ENCODE results near the gene SPEM3. TPM values are rescaled to one million over a fixed set of nuclear protein-coding genes. Genes with fewer than 3 reads are reported as not detected.

Gene SPEM3
- total and polyA plus RNA-seq, 2 of the 13 experiments (the other 11 are each of a cell fraction or from before 2014, with no cell fraction given): not detected

DNA sequence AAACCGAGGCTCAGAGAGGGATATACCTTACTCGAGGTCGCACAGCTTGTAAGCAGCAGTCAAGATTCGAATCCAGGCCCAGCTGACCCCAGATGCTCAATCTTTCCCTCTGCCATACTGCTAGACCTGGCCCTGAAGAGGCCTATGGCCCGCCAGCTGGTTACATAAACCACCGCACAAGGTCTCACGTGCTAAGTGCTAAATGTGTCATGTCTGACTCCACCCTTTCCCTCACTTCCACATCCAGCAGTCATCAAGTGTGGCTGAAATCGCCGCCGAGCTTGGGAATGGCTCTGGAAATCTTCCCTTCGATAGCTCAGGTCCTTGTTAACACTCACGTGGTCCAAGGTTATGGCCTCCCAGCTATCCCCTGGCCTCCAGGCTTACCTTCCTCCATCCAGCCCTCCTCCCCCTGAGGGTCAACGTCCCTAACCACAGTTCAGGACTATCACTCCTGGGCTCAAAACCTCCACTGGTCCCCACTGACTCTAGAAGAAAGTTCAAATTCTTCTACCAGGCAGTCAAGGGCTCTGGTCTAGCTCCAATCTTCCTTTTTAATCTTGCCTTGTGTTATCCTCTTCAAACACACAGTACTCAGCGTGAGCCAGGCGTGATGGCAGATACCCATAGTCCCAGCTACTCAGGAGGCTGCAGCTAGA, 47.2 kb downstream of the SPEM3 start (continued):
- TF ChIP-seq CEBPG (CRISPR knock-in tag; IDR thresholded peaks at IDR 0.05) (no peak), FOSL2 (CRISPR knock-in tag; IDR thresholded peaks at IDR 0.05) (no peak), NFYB (CRISPR knock-in tag; IDR thresholded peaks at IDR 0.05) (no peak), SAP130 (CRISPR knock-in tag; IDR thresholded peaks at IDR 0.05; ENCODE audit: low read depth) (peak; percentile 28; the same call in 1 of the 2 replicates), AHR (CRISPR knock-in tag; IDR thresholded peaks at IDR 0.05) (no peak), BHLHE40 (IDR thresholded peaks at IDR 0.05; ENCODE audit: low read length) (peak; percentile 87), MAFF (IDR thresholded peaks at IDR 0.05; ENCODE audit: low read depth, low read length) (no peak)
- TF ChIP-seq, protein P1, sequence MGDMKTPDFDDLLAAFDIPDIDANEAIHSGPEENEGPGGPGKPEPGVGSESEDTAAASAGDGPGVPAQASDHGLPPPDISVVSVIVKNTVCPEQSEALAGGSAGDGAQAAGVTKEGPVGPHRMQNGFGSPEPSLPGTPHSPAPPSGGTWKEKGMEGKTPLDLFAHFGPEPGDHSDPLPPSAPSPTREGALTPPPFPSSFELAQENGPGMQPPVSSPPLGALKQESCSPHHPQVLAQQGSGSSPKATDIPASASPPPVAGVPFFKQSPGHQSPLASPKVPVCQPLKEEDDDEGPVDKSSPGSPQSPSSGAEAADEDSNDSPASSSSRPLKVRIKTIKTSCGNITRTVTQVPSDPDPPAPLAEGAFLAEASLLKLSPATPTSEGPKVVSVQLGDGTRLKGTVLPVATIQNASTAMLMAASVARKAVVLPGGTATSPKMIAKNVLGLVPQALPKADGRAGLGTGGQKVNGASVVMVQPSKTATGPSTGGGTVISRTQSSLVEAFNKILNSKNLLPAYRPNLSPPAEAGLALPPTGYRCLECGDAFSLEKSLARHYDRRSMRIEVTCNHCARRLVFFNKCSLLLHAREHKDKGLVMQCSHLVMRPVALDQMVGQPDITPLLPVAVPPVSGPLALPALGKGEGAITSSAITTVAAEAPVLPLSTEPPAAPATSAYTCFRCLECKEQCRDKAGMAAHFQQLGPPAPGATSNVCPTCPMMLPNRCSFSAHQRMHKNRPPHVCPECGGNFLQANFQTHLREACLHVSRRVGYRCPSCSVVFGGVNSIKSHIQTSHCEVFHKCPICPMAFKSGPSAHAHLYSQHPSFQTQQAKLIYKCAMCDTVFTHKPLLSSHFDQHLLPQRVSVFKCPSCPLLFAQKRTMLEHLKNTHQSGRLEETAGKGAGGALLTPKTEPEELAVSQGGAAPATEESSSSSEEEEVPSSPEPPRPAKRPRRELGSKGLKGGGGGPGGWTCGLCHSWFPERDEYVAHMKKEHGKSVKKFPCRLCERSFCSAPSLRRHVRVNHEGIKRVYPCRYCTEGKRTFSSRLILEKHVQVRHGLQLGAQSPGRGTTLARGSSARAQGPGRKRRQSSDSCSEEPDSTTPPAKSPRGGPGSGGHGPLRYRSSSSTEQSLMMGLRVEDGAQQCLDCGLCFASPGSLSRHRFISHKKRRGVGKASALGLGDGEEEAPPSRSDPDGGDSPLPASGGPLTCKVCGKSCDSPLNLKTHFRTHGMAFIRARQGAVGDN (CRISPR knock-in tag; IDR thresholded peaks at IDR 0.05): peak; percentile 64
- TF ChIP-seq, protein P2, sequence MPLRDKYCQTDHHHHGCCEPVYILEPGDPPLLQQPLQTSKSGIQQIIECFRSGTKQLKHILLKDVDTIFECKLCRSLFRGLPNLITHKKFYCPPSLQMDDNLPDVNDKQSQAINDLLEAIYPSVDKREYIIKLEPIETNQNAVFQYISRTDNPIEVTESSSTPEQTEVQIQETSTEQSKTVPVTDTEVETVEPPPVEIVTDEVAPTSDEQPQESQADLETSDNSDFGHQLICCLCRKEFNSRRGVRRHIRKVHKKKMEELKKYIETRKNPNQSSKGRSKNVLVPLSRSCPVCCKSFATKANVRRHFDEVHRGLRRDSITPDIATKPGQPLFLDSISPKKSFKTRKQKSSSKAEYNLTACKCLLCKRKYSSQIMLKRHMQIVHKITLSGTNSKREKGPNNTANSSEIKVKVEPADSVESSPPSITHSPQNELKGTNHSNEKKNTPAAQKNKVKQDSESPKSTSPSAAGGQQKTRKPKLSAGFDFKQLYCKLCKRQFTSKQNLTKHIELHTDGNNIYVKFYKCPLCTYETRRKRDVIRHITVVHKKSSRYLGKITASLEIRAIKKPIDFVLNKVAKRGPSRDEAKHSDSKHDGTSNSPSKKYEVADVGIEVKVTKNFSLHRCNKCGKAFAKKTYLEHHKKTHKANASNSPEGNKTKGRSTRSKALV (CRISPR knock-in tag; IDR thresholded peaks at IDR 0.05): no peak
- TF ChIP-seq, protein P3, sequence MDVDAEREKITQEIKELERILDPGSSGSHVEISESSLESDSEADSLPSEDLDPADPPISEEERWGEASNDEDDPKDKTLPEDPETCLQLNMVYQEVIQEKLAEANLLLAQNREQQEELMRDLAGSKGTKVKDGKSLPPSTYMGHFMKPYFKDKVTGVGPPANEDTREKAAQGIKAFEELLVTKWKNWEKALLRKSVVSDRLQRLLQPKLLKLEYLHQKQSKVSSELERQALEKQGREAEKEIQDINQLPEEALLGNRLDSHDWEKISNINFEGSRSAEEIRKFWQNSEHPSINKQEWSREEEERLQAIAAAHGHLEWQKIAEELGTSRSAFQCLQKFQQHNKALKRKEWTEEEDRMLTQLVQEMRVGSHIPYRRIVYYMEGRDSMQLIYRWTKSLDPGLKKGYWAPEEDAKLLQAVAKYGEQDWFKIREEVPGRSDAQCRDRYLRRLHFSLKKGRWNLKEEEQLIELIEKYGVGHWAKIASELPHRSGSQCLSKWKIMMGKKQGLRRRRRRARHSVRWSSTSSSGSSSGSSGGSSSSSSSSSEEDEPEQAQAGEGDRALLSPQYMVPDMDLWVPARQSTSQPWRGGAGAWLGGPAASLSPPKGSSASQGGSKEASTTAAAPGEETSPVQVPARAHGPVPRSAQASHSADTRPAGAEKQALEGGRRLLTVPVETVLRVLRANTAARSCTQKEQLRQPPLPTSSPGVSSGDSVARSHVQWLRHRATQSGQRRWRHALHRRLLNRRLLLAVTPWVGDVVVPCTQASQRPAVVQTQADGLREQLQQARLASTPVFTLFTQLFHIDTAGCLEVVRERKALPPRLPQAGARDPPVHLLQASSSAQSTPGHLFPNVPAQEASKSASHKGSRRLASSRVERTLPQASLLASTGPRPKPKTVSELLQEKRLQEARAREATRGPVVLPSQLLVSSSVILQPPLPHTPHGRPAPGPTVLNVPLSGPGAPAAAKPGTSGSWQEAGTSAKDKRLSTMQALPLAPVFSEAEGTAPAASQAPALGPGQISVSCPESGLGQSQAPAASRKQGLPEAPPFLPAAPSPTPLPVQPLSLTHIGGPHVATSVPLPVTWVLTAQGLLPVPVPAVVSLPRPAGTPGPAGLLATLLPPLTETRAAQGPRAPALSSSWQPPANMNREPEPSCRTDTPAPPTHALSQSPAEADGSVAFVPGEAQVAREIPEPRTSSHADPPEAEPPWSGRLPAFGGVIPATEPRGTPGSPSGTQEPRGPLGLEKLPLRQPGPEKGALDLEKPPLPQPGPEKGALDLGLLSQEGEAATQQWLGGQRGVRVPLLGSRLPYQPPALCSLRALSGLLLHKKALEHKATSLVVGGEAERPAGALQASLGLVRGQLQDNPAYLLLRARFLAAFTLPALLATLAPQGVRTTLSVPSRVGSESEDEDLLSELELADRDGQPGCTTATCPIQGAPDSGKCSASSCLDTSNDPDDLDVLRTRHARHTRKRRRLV (CRISPR knock-in tag; IDR thresholded peaks at IDR 0.05): no peak
- TF ChIP-seq, protein P4, sequence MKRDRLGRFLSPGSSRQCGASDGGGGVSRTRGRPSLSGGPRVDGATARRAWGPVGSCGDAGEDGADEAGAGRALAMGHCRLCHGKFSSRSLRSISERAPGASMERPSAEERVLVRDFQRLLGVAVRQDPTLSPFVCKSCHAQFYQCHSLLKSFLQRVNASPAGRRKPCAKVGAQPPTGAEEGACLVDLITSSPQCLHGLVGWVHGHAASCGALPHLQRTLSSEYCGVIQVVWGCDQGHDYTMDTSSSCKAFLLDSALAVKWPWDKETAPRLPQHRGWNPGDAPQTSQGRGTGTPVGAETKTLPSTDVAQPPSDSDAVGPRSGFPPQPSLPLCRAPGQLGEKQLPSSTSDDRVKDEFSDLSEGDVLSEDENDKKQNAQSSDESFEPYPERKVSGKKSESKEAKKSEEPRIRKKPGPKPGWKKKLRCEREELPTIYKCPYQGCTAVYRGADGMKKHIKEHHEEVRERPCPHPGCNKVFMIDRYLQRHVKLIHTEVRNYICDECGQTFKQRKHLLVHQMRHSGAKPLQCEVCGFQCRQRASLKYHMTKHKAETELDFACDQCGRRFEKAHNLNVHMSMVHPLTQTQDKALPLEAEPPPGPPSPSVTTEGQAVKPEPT (CRISPR knock-in tag; IDR thresholded peaks at IDR 0.05; ENCODE audit: low read depth): no peak
- TF ChIP-seq, protein P5, sequence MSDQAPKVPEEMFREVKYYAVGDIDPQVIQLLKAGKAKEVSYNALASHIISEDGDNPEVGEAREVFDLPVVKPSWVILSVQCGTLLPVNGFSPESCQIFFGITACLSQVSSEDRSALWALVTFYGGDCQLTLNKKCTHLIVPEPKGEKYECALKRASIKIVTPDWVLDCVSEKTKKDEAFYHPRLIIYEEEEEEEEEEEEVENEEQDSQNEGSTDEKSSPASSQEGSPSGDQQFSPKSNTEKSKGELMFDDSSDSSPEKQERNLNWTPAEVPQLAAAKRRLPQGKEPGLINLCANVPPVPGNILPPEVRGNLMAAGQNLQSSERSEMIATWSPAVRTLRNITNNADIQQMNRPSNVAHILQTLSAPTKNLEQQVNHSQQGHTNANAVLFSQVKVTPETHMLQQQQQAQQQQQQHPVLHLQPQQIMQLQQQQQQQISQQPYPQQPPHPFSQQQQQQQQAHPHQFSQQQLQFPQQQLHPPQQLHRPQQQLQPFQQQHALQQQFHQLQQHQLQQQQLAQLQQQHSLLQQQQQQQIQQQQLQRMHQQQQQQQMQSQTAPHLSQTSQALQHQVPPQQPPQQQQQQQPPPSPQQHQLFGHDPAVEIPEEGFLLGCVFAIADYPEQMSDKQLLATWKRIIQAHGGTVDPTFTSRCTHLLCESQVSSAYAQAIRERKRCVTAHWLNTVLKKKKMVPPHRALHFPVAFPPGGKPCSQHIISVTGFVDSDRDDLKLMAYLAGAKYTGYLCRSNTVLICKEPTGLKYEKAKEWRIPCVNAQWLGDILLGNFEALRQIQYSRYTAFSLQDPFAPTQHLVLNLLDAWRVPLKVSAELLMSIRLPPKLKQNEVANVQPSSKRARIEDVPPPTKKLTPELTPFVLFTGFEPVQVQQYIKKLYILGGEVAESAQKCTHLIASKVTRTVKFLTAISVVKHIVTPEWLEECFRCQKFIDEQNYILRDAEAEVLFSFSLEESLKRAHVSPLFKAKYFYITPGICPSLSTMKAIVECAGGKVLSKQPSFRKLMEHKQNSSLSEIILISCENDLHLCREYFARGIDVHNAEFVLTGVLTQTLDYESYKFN (CRISPR knock-in tag; conservative IDR thresholded peaks at IDR 0.05): 0 out of 2 replicates have a peak, but pooled peaks have one; percentile 28

All from HepG2 (cell line).